ENCODE data around the gene PSMG3. TPM values are rescaled to one million over a fixed set of nuclear protein-coding genes. Genes with fewer than 3 reads are reported as not detected.

Gene PSMG3
- total RNA-seq, 1 donor from 2014 or later: 79.8 TPM

GRCh38 chr7:1531979-1532455, 37.8 kb downstream of the PSMG3 start:
- peak overlapping the region; percentile 54 for H3K4me3 ChIP-seq (ENCODE audit: low read depth, low read length)
- no peak for DNase-seq (ENCODE audit: low read depth)
- H3K36me3 ChIP-seq (ENCODE audit: control insufficient read depth, insufficient read depth, low read length): no peaks in the 10 kb centered on the region
- H3K27me3 ChIP-seq (ENCODE audit: control insufficient read depth, insufficient read depth, low read length): no peaks in the 10 kb centered on the region
- no peak for TF ChIP-seq CTCF (IDR thresholded peaks at IDR 0.05; ENCODE audit: insufficient read depth, low read length, poor library complexity, severe bottlenecking)

GRCh38 chr7:1531263-1531978, 38.4 kb downstream of the PSMG3 start:
- peak overlapping the region; percentile 54 for H3K4me3 ChIP-seq (ENCODE audit: low read depth, low read length)
- peaks cover 2% of the 10 kb centered on the region for H3K27me3 ChIP-seq (ENCODE audit: control insufficient read depth, insufficient read depth, low read length)
- H3K36me3 ChIP-seq (ENCODE audit: control insufficient read depth, insufficient read depth, low read length): no peaks in the 10 kb centered on the region
- no peak for TF ChIP-seq CTCF (IDR thresholded peaks at IDR 0.05; ENCODE audit: insufficient read depth, low read length, poor library complexity, severe bottlenecking)
- no peak for DNase-seq (ENCODE audit: low read depth)

GRCh38 chr7:1530946-1531262, 38.9 kb downstream of the PSMG3 start:
- no peak for DNase-seq (ENCODE audit: low read depth)
- Histone ChIP-seq H3K4me3 (ENCODE audit: low read depth, low read length) (peak overlapping the region; percentile 54), H3K36me3 (ENCODE audit: control insufficient read depth, insufficient read depth, low read length) (no peaks in the 10 kb centered on the region), H3K27me3 (ENCODE audit: control insufficient read depth, insufficient read depth, low read length) (peaks cover 3% of the 10 kb centered on the region)
- TF ChIP-seq CTCF (IDR thresholded peaks at IDR 0.05; ENCODE audit: insufficient read depth, low read length, poor library complexity, severe bottlenecking): no peak

- Histone ChIP-seq H3K27me3 (ENCODE audit: control insufficient read depth, insufficient read depth, low read length) (peaks cover 3% of the 10 kb centered on the region), H3K4me3 (ENCODE audit: low read depth, low read length) (no peak overlapping the region), H3K36me3 (ENCODE audit: control insufficient read depth, insufficient read depth, low read length) (no peaks in the 10 kb centered on the region)
- no peak for DNase-seq (ENCODE audit: low read depth)
- TF ChIP-seq CTCF (IDR thresholded peaks at IDR 0.05; ENCODE audit: insufficient read depth, low read length, poor library complexity, severe bottlenecking): no peak
These were observed 40.3 kb downstream of the PSMG3 start for GRCh38 chr7:1529383-1530116.

- Histone ChIP-seq H3K36me3 (ENCODE audit: control insufficient read depth, insufficient read depth, low read length) (no peaks in the 10 kb centered on the region), H3K4me3 (ENCODE audit: low read depth, low read length) (no peak overlapping the region), H3K27me3 (ENCODE audit: control insufficient read depth, insufficient read depth, low read length) (peaks cover 18% of the 10 kb centered on the region)
- TF ChIP-seq CTCF (IDR thresholded peaks at IDR 0.05; ENCODE audit: insufficient read depth, low read length, poor library complexity, severe bottlenecking): no peak
- DNase-seq (ENCODE audit: low read depth): no peak
These were observed 43.5 kb downstream of the PSMG3 start for GRCh38 chr7:1526271-1526754.

Data from kidney epithelial cell (primary cell).